ENCODE results near the gene ELL. TPM values are rescaled to one million over a fixed set of nuclear protein-coding genes. Genes with fewer than 3 reads are reported as not detected.

Gene ELL
- total and polyA plus RNA-seq, 9 of the 15 experiments (the other 6 are each of a cell fraction or from before 2014, with no cell fraction given): 0.24 to 22.5 (median 4.1) TPM

- no peak for ATAC-seq
- no peak for FAIRE-seq
- no peak overlapping the region for H3K4me3 ChIP-seq
- no peak overlapping the region for H2AFZ ChIP-seq (ENCODE audit: low read depth, low read length)
- no peak overlapping the region for H3K27ac ChIP-seq (ENCODE audit: extremely low read depth, low read depth, low read length)
- peak overlapping the region in 1 of 2 experiments; percentile 24; a peak in 2 of 4 replicates for H3K9ac ChIP-seq (ENCODE audit: insufficient read depth in 1 of 2, low read depth in 2 of 2, low read length in 2 of 2)
- intact Hi-C loops (cut with micrococcal nuclease) (no loop called here), in situ Hi-C loops (cut with MboI) (no loop called here)
- CTCF ChIA-PET (ENCODE audit: low intra/inter-chr PET ratio): no interaction called here
- H3K4me1 ChIP-seq (replicated peaks in 1 of 2; ENCODE audit: control insufficient read depth in 2 of 2, insufficient read depth in 2 of 2, low read length in 2 of 2): peaks cover 19 to 67% of the 10 kb centered on the region in 2 experiments
- H3K9me3 ChIP-seq (replicated peaks; ENCODE audit: control insufficient read depth, insufficient read depth, low read depth, low read length): no peaks in the 10 kb centered on the region
- peaks cover 96% of the 10 kb centered on the region for H3K79me2 ChIP-seq (ENCODE audit: control insufficient read depth, insufficient read depth, low read length)
- POLR2A ChIA-PET: interaction anchor here (0.7 to 3.1 kb wide), 4 partner anchors 11 to 224 kb away, joined by 3 to 13 read pairs (median 6); no protein-coding TSS in a partner anchor
- H3K9me1 ChIP-seq (ENCODE audit: control insufficient read depth, insufficient read depth, low read length): peaks cover 24% of the 10 kb centered on the region
- peaks cover 92% of the 10 kb centered on the region for H4K20me1 ChIP-seq (replicated peaks; ENCODE audit: control insufficient read depth, insufficient read depth, low read length)
- no TSS peak for BruUV-seq (replicated peaks)
- no peak for DNase-seq (ENCODE audit: extremely low read depth in 1 of 4, low spot score in 3 of 4)
- WGBS (ENCODE audit: insufficient coverage, low coverage, missing lambda C conversion rate): 71% methylated on average over 14 of the region's 15 CpGs
- H3K27me3 ChIP-seq (ENCODE audit: control insufficient read depth in 2 of 2, insufficient read depth in 2 of 2, low read length in 2 of 2): no peaks in the 10 kb centered on the region
- no peak overlapping the region for H3K4me2 ChIP-seq (ENCODE audit: insufficient read depth, low read length)
- peaks cover 13% of the 10 kb centered on the region; the same call in 2 of the 3 replicates for H3K36me3 ChIP-seq (ENCODE audit: control insufficient read depth, insufficient read depth, low read length)
- TF ChIP-seq ZNF444 (CRISPR knock-in tag; IDR thresholded peaks at IDR 0.05) (no peak), ZFP36 (IDR thresholded peaks at IDR 0.05; ENCODE audit: low read depth, low read length, partially characterized antibody) (no peak), NR2C2 (CRISPR knock-in tag; IDR thresholded peaks at IDR 0.05) (no peak), NR2C2 (tag; IDR thresholded peaks at IDR 0.05) (no peak), CREB1 (IDR thresholded peaks at IDR 0.05) (no peak), CREB1 (CRISPR knock-in tag; IDR thresholded peaks at IDR 0.05) (no peak), TAF15 (IDR thresholded peaks at IDR 0.05; ENCODE audit: low read depth, low read length) (no peak), HDAC6 (IDR thresholded peaks at IDR 0.05; ENCODE audit: low read depth, low read length) (no peak), ZNF143 (CRISPR knock-in tag; IDR thresholded peaks at IDR 0.05) (no peak), ZNF77 (CRISPR knock-in tag; IDR thresholded peaks at IDR 0.05) (no peak), KAT8 (IDR thresholded peaks at IDR 0.05; ENCODE audit: low read depth) (no peak), NRF1 (conservative IDR thresholded peaks at IDR 0.05 in 1 of 2, IDR thresholded peaks at IDR 0.05 in 1 of 2) (no peak), MLX (CRISPR knock-in tag; conservative IDR thresholded peaks at IDR 0.05) (no peak), KDM2B (CRISPR knock-in tag; IDR thresholded peaks at IDR 0.05) (no peak), ZNF280A (IDR thresholded peaks at IDR 0.05; ENCODE audit: low read depth, partially characterized antibody) (no peak)
- TF ChIP-seq, protein P1, sequence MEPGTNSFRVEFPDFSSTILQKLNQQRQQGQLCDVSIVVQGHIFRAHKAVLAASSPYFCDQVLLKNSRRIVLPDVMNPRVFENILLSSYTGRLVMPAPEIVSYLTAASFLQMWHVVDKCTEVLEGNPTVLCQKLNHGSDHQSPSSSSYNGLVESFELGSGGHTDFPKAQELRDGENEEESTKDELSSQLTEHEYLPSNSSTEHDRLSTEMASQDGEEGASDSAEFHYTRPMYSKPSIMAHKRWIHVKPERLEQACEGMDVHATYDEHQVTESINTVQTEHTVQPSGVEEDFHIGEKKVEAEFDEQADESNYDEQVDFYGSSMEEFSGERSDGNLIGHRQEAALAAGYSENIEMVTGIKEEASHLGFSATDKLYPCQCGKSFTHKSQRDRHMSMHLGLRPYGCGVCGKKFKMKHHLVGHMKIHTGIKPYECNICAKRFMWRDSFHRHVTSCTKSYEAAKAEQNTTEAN (CRISPR knock-in tag; IDR thresholded peaks at IDR 0.05): no peak
- TF ChIP-seq, protein P2, sequence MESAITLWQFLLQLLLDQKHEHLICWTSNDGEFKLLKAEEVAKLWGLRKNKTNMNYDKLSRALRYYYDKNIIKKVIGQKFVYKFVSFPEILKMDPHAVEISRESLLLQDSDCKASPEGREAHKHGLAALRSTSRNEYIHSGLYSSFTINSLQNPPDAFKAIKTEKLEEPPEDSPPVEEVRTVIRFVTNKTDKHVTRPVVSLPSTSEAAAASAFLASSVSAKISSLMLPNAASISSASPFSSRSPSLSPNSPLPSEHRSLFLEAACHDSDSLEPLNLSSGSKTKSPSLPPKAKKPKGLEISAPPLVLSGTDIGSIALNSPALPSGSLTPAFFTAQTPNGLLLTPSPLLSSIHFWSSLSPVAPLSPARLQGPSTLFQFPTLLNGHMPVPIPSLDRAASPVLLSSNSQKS (CRISPR knock-in tag; IDR thresholded peaks at IDR 0.05): no peak
Measured at GRCh38 chr19:18503337-18503970, 18.4 kb downstream of the ELL start.
